Gastroesophageal sphincter (tissue), 3 donors: ENCODE results near the gene DDX52.

Experiments
- CTCF ChIP-seq, 4 experiments: fragments of 200-600 bp in 2 of 4; fragments of 450-650 bp in 2 of 4; sonication (generic) in 1 of 4; IDR thresholded peaks; one replicate each; pipeline ENCODE4 v1.5.1; 2017 to 2019; ENCODE audit warnings: antibody characterized with exemption in 4 of 4, mild to moderate bottlenecking in 2 of 4, moderate library complexity in 2 of 4
- POLR2AphosphoS5 ChIP-seq: sonication (generic); formaldehyde crosslinking; IDR thresholded peaks from one replicate; pipeline ENCODE4 v1.6.1; 2017; ENCODE audit warnings: antibody characterized with exemption

GRCh38 chr17:37689317-37689716, 46.1 kb upstream of the DDX52 start:
- TF ChIP-seq CTCF (IDR thresholded peaks at IDR 0.05), result no peak
- no peak for TF ChIP-seq POLR2AphosphoS5
